Measurements from ENCODE around the gene RHBG. TPM values are rescaled to one million over a fixed set of nuclear protein-coding genes. Genes with fewer than 3 reads are reported as not detected.

The RHBG gene
- polyA plus RNA-seq, 1 donor from 2014 or later, result not detected

DNA sequence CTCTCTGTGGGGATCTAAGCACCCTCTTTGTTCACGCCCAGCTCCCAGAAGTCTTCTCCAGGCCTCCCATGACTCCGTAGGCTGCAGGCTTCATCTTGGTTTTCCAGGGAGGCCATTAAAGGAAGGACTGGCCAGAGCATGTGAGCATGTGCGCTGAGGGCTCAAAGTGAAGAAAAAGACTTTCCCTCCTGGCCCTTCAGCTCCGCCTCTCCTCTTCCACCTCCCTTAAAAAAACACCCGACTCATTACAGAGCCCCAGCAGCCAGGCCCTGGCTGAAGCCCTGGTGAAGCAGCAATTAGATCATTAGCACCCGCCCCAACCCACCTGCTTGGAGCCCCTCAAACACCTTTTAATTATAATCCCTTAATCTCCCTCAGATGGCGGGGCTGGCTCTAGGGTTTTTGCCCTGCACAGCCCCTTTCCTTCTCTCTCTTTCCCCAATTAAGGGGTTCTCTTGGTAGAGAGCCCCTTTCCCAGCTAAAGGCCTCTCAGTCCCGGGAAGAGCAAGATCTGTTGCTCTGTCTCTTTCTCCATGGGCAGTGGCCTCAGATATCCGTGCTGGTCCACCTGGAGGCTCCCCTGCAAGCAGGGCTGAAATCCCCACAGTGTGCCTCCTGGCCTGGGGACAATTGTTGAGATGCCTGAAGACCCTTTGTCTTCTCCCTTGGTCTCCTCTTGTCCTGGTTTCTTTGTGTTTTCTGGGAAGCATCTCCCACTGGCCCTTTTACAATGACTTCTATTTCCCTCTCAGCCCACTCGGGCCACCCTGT, 30.5 kb downstream of the RHBG start:
- H3K4me3 ChIP-seq (ENCODE audit: low read length), result no peak overlapping the region

DNA sequence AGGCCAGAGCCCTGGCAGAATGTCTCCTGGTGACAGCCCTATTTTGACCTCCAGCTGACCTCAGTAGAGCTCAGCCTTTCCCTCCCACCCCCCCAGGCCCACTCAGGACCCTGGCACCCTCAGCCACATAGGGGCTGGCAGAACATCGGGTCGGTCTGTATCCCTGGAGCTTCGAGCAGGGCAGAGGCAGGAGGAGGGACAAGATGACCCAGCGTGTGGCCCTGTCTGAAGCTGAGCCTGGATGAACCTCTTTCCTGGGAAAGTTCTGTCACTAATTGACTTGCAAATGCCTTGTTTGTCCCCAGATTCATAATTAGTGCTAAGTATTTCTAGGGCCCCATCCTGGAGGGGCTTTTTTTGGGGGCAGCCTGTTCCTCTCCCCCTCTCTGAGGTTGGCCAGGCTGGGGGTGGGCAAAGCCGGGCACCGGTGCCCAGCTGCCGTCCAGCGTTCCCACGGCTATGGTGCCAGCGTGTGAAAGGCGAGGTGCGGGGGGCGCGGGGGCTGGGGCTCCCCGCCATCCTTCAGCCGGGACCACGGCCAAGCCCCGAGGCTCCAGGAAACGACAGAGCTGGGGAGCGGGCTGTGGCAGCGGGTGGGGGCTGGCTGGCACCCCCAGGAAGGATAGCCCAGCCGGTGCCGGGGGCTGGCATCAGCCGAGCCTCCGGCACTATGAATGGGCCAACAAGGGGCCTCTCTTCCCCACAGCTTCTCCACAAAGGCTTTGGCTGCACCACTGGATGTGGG, 31.4 kb downstream of the RHBG start:
- Histone ChIP-seq H4K20me1 (ENCODE audit: insufficient read depth) (no peaks in the 10 kb centered on the region), H3K79me2 (replicated peaks; ENCODE audit: insufficient read depth, low read length) (no peaks in the 10 kb centered on the region), H3K9me3 (ENCODE audit: low read length) (no peaks in the 10 kb centered on the region), H3K36me3 (ENCODE audit: insufficient read depth, low read length) (no peaks in the 10 kb centered on the region), H3K9me2 (ENCODE audit: insufficient read depth, low read length) (no peaks in the 10 kb centered on the region), H3F3A (ENCODE audit: insufficient read depth, low read length, poor library complexity, severe bottlenecking) (no peaks in the 10 kb centered on the region), H3K27me3 (ENCODE audit: insufficient read depth, low read depth, low read length) (no peaks in the 10 kb centered on the region), H3K4me3 (ENCODE audit: low read length) (no peak overlapping the region), H3K27ac (ENCODE audit: low read length) (no peak overlapping the region), H3K4me2 (ENCODE audit: low read length) (no peak overlapping the region), H3K9ac (ENCODE audit: low read length) (no peak overlapping the region), H2AFZ (ENCODE audit: low read depth, low read length) (no peak overlapping the region)
- TF ChIP-seq RAD21 (conservative IDR thresholded peaks at IDR 0.05), result no peak

More for the DNA sequence above, 30.5 kb downstream of the RHBG start:
- no peaks in the 10 kb centered on the region for H4K20me1 ChIP-seq (ENCODE audit: insufficient read depth)
- H3K79me2 ChIP-seq (replicated peaks; ENCODE audit: insufficient read depth, low read length), result no peaks in the 10 kb centered on the region
- no peak overlapping the region for H2AFZ ChIP-seq (ENCODE audit: low read depth, low read length)
- no peaks in the 10 kb centered on the region for H3K27me3 ChIP-seq (ENCODE audit: insufficient read depth, low read depth, low read length)
- TF ChIP-seq RAD21 (conservative IDR thresholded peaks at IDR 0.05) (no peak), SMC3 (conservative IDR thresholded peaks at IDR 0.05; ENCODE audit: poor library complexity) (no peak), POLR2AphosphoS5 (IDR thresholded peaks at IDR 0.05) (no peak), TAF1 (IDR thresholded peaks at IDR 0.05; ENCODE audit: low read depth) (no peak)
- no peak overlapping the region for H3K4me2 ChIP-seq (ENCODE audit: low read length)
- no peaks in the 10 kb centered on the region for H3F3A ChIP-seq (ENCODE audit: insufficient read depth, low read length, poor library complexity, severe bottlenecking)
- H3K9me3 ChIP-seq (ENCODE audit: low read length), result no peaks in the 10 kb centered on the region
- no peaks in the 10 kb centered on the region for H3K36me3 ChIP-seq (ENCODE audit: insufficient read depth, low read length)
- H3K27ac ChIP-seq (ENCODE audit: low read length), result no peak overlapping the region
- no peaks in the 10 kb centered on the region for H3K9me2 ChIP-seq (ENCODE audit: insufficient read depth, low read length)
- no peak overlapping the region for H3K9ac ChIP-seq (ENCODE audit: low read length)

DNA sequence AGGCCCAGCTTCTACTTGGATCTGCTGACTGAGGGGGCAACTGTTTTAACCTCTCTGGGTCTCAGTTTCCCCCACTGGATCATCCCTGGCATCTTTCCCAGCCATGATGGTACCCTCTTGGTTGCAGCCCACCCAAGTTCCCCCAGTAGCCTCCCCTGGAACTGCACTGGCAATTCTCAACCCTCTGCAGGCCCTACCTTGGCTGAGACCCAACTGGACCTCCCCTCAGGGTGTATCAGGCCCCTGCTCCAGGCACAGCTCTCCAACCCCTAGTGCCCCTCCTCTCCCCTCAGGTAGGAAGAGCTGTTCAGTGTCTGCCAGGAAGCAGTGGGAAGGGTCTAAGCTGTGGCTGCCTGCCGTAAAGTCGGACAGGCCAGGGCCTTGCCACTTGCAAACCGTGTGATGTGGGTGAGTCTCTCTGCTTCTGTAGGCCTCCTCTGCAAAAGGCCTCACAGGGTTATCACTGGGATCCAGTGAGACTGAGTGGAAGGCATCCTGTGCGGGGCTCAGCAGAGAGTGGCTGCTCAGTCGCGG, 32.1 kb downstream of the RHBG start:
- TF ChIP-seq, protein P1, sequence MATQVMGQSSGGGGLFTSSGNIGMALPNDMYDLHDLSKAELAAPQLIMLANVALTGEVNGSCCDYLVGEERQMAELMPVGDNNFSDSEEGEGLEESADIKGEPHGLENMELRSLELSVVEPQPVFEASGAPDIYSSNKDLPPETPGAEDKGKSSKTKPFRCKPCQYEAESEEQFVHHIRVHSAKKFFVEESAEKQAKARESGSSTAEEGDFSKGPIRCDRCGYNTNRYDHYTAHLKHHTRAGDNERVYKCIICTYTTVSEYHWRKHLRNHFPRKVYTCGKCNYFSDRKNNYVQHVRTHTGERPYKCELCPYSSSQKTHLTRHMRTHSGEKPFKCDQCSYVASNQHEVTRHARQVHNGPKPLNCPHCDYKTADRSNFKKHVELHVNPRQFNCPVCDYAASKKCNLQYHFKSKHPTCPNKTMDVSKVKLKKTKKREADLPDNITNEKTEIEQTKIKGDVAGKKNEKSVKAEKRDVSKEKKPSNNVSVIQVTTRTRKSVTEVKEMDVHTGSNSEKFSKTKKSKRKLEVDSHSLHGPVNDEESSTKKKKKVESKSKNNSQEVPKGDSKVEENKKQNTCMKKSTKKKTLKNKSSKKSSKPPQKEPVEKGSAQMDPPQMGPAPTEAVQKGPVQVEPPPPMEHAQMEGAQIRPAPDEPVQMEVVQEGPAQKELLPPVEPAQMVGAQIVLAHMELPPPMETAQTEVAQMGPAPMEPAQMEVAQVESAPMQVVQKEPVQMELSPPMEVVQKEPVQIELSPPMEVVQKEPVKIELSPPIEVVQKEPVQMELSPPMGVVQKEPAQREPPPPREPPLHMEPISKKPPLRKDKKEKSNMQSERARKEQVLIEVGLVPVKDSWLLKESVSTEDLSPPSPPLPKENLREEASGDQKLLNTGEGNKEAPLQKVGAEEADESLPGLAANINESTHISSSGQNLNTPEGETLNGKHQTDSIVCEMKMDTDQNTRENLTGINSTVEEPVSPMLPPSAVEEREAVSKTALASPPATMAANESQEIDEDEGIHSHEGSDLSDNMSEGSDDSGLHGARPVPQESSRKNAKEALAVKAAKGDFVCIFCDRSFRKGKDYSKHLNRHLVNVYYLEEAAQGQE (IDR thresholded peaks at IDR 0.05; ENCODE audit: borderline replicate concordance), result no peak
- TF ChIP-seq, protein P2, sequence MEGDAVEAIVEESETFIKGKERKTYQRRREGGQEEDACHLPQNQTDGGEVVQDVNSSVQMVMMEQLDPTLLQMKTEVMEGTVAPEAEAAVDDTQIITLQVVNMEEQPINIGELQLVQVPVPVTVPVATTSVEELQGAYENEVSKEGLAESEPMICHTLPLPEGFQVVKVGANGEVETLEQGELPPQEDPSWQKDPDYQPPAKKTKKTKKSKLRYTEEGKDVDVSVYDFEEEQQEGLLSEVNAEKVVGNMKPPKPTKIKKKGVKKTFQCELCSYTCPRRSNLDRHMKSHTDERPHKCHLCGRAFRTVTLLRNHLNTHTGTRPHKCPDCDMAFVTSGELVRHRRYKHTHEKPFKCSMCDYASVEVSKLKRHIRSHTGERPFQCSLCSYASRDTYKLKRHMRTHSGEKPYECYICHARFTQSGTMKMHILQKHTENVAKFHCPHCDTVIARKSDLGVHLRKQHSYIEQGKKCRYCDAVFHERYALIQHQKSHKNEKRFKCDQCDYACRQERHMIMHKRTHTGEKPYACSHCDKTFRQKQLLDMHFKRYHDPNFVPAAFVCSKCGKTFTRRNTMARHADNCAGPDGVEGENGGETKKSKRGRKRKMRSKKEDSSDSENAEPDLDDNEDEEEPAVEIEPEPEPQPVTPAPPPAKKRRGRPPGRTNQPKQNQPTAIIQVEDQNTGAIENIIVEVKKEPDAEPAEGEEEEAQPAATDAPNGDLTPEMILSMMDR (IDR thresholded peaks at IDR 0.05; ENCODE audit: poor library complexity, severe bottlenecking), result no peak
- TF ChIP-seq MXI1 (conservative IDR thresholded peaks at IDR 0.05; ENCODE audit: poor library complexity, severe bottlenecking) (no peak), SMC3 (conservative IDR thresholded peaks at IDR 0.05; ENCODE audit: poor library complexity) (no peak), TAF1 (IDR thresholded peaks at IDR 0.05; ENCODE audit: low read depth) (no peak), EZH2 (IDR thresholded peaks at IDR 0.05; ENCODE audit: borderline replicate concordance, insufficient read depth, low read length, poor library complexity, severe bottlenecking) (no peak), EP300 (conservative IDR thresholded peaks at IDR 0.05; ENCODE audit: poor library complexity, severe bottlenecking) (no peak), RAD21 (conservative IDR thresholded peaks at IDR 0.05) (no peak)
- Histone ChIP-seq H3K27ac (ENCODE audit: low read length) (no peak overlapping the region), H4K20me1 (ENCODE audit: insufficient read depth) (no peaks in the 10 kb centered on the region), H3K27me3 (ENCODE audit: insufficient read depth, low read depth, low read length) (no peaks in the 10 kb centered on the region), H3K79me2 (replicated peaks; ENCODE audit: insufficient read depth, low read length) (no peaks in the 10 kb centered on the region), H2AFZ (ENCODE audit: low read depth, low read length) (no peak overlapping the region), H3F3A (ENCODE audit: insufficient read depth, low read length, poor library complexity, severe bottlenecking) (no peaks in the 10 kb centered on the region), H3K4me2 (ENCODE audit: low read length) (no peak overlapping the region), H3K36me3 (ENCODE audit: insufficient read depth, low read length) (no peaks in the 10 kb centered on the region), H3K9ac (ENCODE audit: low read length) (no peak overlapping the region), H3K9me3 (ENCODE audit: low read length) (no peaks in the 10 kb centered on the region), H3K9me2 (ENCODE audit: insufficient read depth, low read length) (no peaks in the 10 kb centered on the region), H3K4me3 (ENCODE audit: low read length) (no peak overlapping the region)

Measured in neural cell (in vitro differentiated cells).